CD14-positive monocyte (primary cell): Measurements from ENCODE around the gene CTSA. TPM values are rescaled to one million over a fixed set of nuclear protein-coding genes. Genes with fewer than 3 reads are reported as not detected.
A peak's percentile ranks its signal among the peaks of the same experiment; 100 is the strongest.

Experiments used
- DNase-seq, 3 donors: peaks; one replicate each; pipeline ENCODE4 v3.0.0-alpha.2; 2011 to 2022
- H2AFZ ChIP-seq: 2 replicates; pipeline ENCODE4 v1.6.0; 2012; ENCODE audit warnings: mild to moderate bottlenecking, low read depth, low read length, inconsistent platforms; ENCODE audit not compliant: insufficient read depth, poor library complexity, severe bottlenecking
- H3K27ac ChIP-seq, 2 donors: 1 replicate in 1 of 2; 2 replicates in 1 of 2; pipeline ENCODE4 v1.5.1; 2012 to 2013; ENCODE audit warnings: low read length in 2 of 2, control low read depth in 1 of 2, inconsistent platforms in 1 of 2, low read depth in 1 of 2, mild to moderate bottlenecking in 1 of 2
- H3K27me3 ChIP-seq, 2 donors: one replicate each; pipeline versions ENCODE4 v1.6.0 to v1.6.1; 2011 to 2013; ENCODE audit warnings: low read length in 2 of 2; ENCODE audit not compliant: control insufficient read depth in 2 of 2, insufficient read depth in 2 of 2
- H3K36me3 ChIP-seq, 2 donors: replicated peaks in 1 of 2; 1 replicate in 1 of 2; 2 replicates in 1 of 2; pipeline versions ENCODE4 v1.5.1 to v1.6.1; 2012 to 2013; ENCODE audit warnings: low read length in 2 of 2, control low read depth in 1 of 2, inconsistent platforms in 1 of 2, mild to moderate bottlenecking in 1 of 2; ENCODE audit not compliant: insufficient read depth in 2 of 2, control insufficient read depth in 1 of 2
- H3K4me1 ChIP-seq, 2 donors: 1 replicate in 1 of 2; 2 replicates in 1 of 2; pipeline versions ENCODE4 v1.5.1 to v1.6.1; 2012 to 2013; ENCODE audit warnings: low read length in 2 of 2, control low read depth in 1 of 2, inconsistent platforms in 1 of 2, mild to moderate bottlenecking in 1 of 2, moderate library complexity in 1 of 2; ENCODE audit not compliant: insufficient read depth in 2 of 2, control insufficient read depth in 1 of 2
- H3K4me2 ChIP-seq: replicated peaks from 2 replicates; pipeline ENCODE3; 2012; ENCODE audit warnings: low read length, moderate library complexity, mild to moderate bottlenecking; ENCODE audit not compliant: poor library complexity, severe bottlenecking; ENCODE audit errors: extremely low read depth
- H3K4me3 ChIP-seq, 3 experiments: fragments of 200-600 bp in 1 of 3; sonication (generic) in 1 of 3; replicated peaks in 1 of 3; 1 replicate in 2 of 3; 2 replicates in 1 of 3; pipeline ENCODE4 v1.5.1; 2011 to 2013; ENCODE audit warnings: low read length in 3 of 3, mild to moderate bottlenecking in 3 of 3, control low read depth in 2 of 3, low read depth in 2 of 3, inconsistent platforms in 1 of 3, moderate library complexity in 1 of 3
- H3K79me2 ChIP-seq: 2 replicates; pipeline ENCODE4 v1.6.0; 2012; ENCODE audit warnings: mild to moderate bottlenecking, control low read depth, inconsistent platforms, low read length, moderate library complexity; ENCODE audit not compliant: insufficient read depth
- H3K9ac ChIP-seq: 2 replicates; pipeline ENCODE4 v1.6.0; 2017; ENCODE audit warnings: low read length, mild to moderate bottlenecking; ENCODE audit not compliant: insufficient read depth, poor library complexity, severe bottlenecking
- H3K9me3 ChIP-seq, 2 donors: replicated peaks in 1 of 2; 1 replicate in 1 of 2; 2 replicates in 1 of 2; pipeline versions ENCODE4 v1.5.1 to v1.6.1; 2012 to 2013; ENCODE audit warnings: low read length in 2 of 2, control low read depth in 1 of 2; ENCODE audit not compliant: control insufficient read depth in 1 of 2, insufficient read depth in 1 of 2
- H4K20me1 ChIP-seq: 2 replicates; pipeline ENCODE4 v1.6.0; 2012; ENCODE audit warnings: mild to moderate bottlenecking, low read length, control low read depth, moderate library complexity; ENCODE audit not compliant: insufficient read depth
- H3K27ac Mint-ChIP-seq, 7 donors: one replicate each; pipeline ENCODE4 v1.8.0; 2020; ENCODE audit warnings: mild to moderate bottlenecking in 7 of 7, mixed read lengths in 7 of 7, moderate library complexity in 6 of 7, inconsistent platforms in 2 of 7
- H3K27me3 Mint-ChIP-seq, 3 donors: one replicate each; pipeline ENCODE4 v1.8.0; 2021 to 2022; ENCODE audit warnings: low read depth in 3 of 3, mild to moderate bottlenecking in 3 of 3, mixed read lengths in 3 of 3, moderate library complexity in 3 of 3, inconsistent platforms in 1 of 3
- H3K36me3 Mint-ChIP-seq, 2 donors: one replicate each; pipeline ENCODE4 v1.8.0; 2020; ENCODE audit warnings: mixed read lengths in 2 of 2, inconsistent platforms in 1 of 2, mild to moderate bottlenecking in 1 of 2
- H3K4me1 Mint-ChIP-seq: one replicate; pipeline ENCODE4 v1.8.0; 2020; ENCODE audit warnings: mild to moderate bottlenecking, mixed read lengths
- H3K4me3 Mint-ChIP-seq, 2 donors: one replicate each; pipeline ENCODE4 v1.8.0; 2020; ENCODE audit warnings: mild to moderate bottlenecking in 2 of 2, mixed read lengths in 2 of 2, moderate library complexity in 1 of 2
- H3K9me3 Mint-ChIP-seq, 7 donors: one replicate each; pipeline ENCODE4 v1.8.0; 2020 to 2022; ENCODE audit warnings: mixed read lengths in 7 of 7, mild to moderate bottlenecking in 6 of 7, moderate library complexity in 6 of 7, inconsistent platforms in 2 of 7
- WGBS: methylation state at CpG from one replicate; pipeline ENCODE4 v1.1.5; 2013; ENCODE audit warnings: missing lambda C conversion rate; ENCODE audit not compliant: insufficient coverage; 5-methylcytosine and 5-hydroxymethylcytosine counted together
- intact Hi-C, 2 donors: fragments of 100-400 bp; cut with micrococcal nuclease; formaldehyde crosslinking; loops; one replicate each; pipeline versions ENCODE4 v1.15.0 to v1.15.1; 2023
- polyA plus RNA-seq, 3 donors: library from polyadenylated mRNA; depleted of rRNA in 1 of 3; unstranded in 2 of 3; stranded (reverse) in 1 of 3; fragments of 300-500 nt in 2 of 3; fragments of >200 nt in 1 of 3; fragmentation: Illumina TruSeq in 2 of 3; gene quantifications; 1 replicate in 2 of 3; 2 replicates in 1 of 3; pipeline ENCODE4 v1.2.3, GENCODE V29; 2012 to 2021
- TF ChIP-seq, protein P1 (sequence below): fragments of 200-600 bp; IDR thresholded peaks from one replicate; pipeline ENCODE4 v1.8.0; 2022; ENCODE audit warnings: antibody characterized with exemption, mild to moderate bottlenecking

CTSA gene
- polyA plus RNA-seq, 3 donors: 279 to 489 (median 366) TPM

DNA sequence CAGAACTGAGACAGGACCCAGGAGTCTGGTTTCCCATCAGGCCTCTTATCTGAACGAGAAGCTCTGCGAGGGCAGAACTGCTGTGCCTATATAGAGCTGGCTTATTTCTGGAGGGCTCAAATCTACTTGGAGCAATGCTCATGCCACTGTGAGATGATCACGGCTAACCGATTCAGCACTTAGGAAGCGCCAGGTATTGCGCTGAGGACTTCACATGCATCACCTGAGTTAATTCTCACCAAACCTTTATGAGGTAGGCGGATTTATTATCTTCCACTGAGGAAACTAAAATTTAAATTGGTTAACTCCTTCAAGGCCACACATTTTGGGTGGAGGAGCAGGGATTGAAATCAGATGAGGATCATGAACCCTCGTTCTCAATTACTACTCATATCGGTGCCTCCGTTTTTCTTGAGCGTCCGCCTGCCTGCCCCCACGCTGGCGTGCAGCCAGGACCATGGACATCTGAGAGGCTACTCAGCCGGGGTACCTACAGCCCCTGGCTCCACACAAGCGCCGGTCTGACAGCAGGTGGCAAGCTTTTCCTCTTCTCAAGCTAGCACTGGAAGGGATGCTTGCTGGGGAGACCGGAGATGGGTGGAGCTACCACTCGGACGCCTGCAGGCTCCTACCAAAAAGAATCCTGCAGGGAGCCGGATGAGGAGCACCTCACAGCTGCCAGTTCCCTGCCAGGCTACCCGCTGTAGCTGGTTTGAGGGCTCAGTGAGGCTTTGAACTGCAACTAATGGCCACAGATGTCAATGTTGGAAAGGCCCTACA lies 42.3 kb downstream of the CTSA start:
- intact Hi-C loops: loop anchor here (1.0 to 10.0 kb wide), 8 partner anchors 23 to 129 kb away; partner anchors contain the start of genes ZNF335 (in 2 of the 2), CTSA (in 1 of the 2), NEURL2 (in 1 of the 2) and SPATA25 (in 1 of the 2)
- Histone ChIP-seq H3K9me3 (no peaks in the 10 kb centered on the region), H3K4me1 (peaks cover 16 to 21% of the 10 kb centered on the region in 2 donors), H3K27me3 (no peaks in the 10 kb centered on the region), H3K4me3 (peak overlapping the region; percentile 82 to 100 (median 98)), H3K9ac (peak overlapping the region; percentile 99), H3K36me3 (peaks cover 15 to 18% of the 10 kb centered on the region in 2 donors), H2AFZ (peak overlapping the region; percentile 94), H3K27ac (peak overlapping the region; percentile 95), H3K4me2 (peak overlapping the region; percentile 96), H4K20me1 (peaks cover 31% of the 10 kb centered on the region), H3K79me2 (peaks cover 55% of the 10 kb centered on the region)
- no peaks in the 10 kb centered on the region for H3K27me3 Mint-ChIP-seq
- peak overlapping the region; percentile 96 to 99 (median 96) for H3K27ac Mint-ChIP-seq
- peaks cover 15% of the 10 kb centered on the region for H3K4me1 Mint-ChIP-seq
- WGBS: 12% methylated on average over 17 of the region's 22 CpGs
- TF ChIP-seq, protein P1, sequence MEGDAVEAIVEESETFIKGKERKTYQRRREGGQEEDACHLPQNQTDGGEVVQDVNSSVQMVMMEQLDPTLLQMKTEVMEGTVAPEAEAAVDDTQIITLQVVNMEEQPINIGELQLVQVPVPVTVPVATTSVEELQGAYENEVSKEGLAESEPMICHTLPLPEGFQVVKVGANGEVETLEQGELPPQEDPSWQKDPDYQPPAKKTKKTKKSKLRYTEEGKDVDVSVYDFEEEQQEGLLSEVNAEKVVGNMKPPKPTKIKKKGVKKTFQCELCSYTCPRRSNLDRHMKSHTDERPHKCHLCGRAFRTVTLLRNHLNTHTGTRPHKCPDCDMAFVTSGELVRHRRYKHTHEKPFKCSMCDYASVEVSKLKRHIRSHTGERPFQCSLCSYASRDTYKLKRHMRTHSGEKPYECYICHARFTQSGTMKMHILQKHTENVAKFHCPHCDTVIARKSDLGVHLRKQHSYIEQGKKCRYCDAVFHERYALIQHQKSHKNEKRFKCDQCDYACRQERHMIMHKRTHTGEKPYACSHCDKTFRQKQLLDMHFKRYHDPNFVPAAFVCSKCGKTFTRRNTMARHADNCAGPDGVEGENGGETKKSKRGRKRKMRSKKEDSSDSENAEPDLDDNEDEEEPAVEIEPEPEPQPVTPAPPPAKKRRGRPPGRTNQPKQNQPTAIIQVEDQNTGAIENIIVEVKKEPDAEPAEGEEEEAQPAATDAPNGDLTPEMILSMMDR: peak; percentile 11
- H3K9me3 Mint-ChIP-seq: peaks cover 0 to 2% (median 0%) of the 10 kb centered on the region in 7 donors
- peaks cover 15 to 27% of the 10 kb centered on the region in 2 donors for H3K36me3 Mint-ChIP-seq
- peak overlapping the region; percentile 96 to 99 for H3K4me3 Mint-ChIP-seq
- peak; percentile 48 to 63 (median 63) for DNase-seq

DNA sequence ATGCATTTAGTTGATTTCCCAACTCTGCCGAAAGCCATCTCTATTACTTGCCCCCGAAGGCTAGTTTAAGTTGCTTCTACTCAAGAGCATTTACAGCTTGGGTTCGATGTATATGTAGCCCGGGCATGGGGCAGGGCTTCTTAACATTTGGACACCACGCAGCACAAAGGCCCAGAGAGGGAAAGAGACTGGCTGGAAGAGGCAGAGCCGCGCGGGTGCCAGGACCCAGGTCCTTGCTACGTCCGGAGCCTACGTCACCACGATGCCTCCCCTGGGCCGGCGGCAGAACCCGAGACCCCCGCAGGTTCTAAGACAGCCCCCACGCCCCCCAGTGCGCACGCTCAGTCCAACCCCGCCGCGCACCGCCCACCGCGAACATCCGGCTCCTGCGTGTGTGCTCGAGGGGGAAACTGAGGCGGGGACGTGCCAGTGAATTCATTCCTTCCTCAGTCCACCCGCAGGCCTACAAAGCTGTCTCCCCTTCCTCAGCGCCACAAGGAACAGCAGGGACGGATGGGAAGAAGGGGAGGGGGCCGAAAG lies 43.0 kb downstream of the CTSA start:
- TF ChIP-seq, protein P1: no peak
- H3K36me3 Mint-ChIP-seq: peaks cover 20 to 34% of the 10 kb centered on the region in 2 donors
- Histone ChIP-seq H2AFZ (peak overlapping the region; percentile 94), H3K36me3 (peaks cover 21 to 24% of the 10 kb centered on the region in 2 donors), H3K9ac (peak overlapping the region; percentile 99), H4K20me1 (peaks cover 36% of the 10 kb centered on the region), H3K4me3 (peak overlapping the region; percentile 82 to 100 (median 98)), H3K27ac (peak overlapping the region; percentile 95), H3K27me3 (no peaks in the 10 kb centered on the region), H3K4me2 (peak overlapping the region; percentile 96), H3K79me2 (peaks cover 57% of the 10 kb centered on the region), H3K4me1 (peaks cover 16 to 21% of the 10 kb centered on the region in 2 donors), H3K9me3 (no peaks in the 10 kb centered on the region)
- H3K9me3 Mint-ChIP-seq: peaks cover 0 to 2% (median 0%) of the 10 kb centered on the region in 7 donors
- DNase-seq: peak; percentile 34 to 49 (median 37)
- H3K4me1 Mint-ChIP-seq: peaks cover 15% of the 10 kb centered on the region
- WGBS: under 1% methylated on average over 31 of the region's 34 CpGs
- peak overlapping the region; percentile 96 to 99 for H3K4me3 Mint-ChIP-seq
- H3K27ac Mint-ChIP-seq: peak overlapping the region; percentile 96 to 99 (median 96)
- intact Hi-C loops: loop anchor here (1.0 to 10.0 kb wide), 8 partner anchors 23 to 129 kb away; partner anchors contain the start of genes ZNF335 (in 2 of the 2), CTSA (in 1 of the 2), NEURL2 (in 1 of the 2) and SPATA25 (in 1 of the 2)
- no peaks in the 10 kb centered on the region for H3K27me3 Mint-ChIP-seq
